HuH-7.5 (cell line): ENCODE measurements around the gene KIAA1217.

Experiments
- DNase-seq: peaks from one replicate; pipeline ENCODE4 v3.0.0; 2011; ENCODE audit warnings: low spot score

KIAA1217 gene

GRCh38 chr10:24208661-24209431 is at the start of gene KIAA1217:
Gene KIAA1217 (plus strand): TSS chr10:24209138. CDS start chr10:24209194, 56 bp downstream.
- peak; percentile 33 for DNase-seq

GRCh38 chr10:24162206-24162985 is 46.5 kb upstream of the KIAA1217 start:
- no peak for DNase-seq

- DNase-seq: no peak
Observed at GRCh38 chr10:24163485-24163884, 45.5 kb upstream of the KIAA1217 start.

GRCh38 chr10:24168258-24169170 is 40.4 kb upstream of the KIAA1217 start:
- no peak for DNase-seq

- DNase-seq: no peak
Observed at GRCh38 chr10:24170199-24170598, 38.7 kb upstream of the KIAA1217 start.

GRCh38 chr10:24172909-24173308 is 36.0 kb upstream of the KIAA1217 start:
- DNase-seq: no peak

GRCh38 chr10:24174014-24174413 is 34.9 kb upstream of the KIAA1217 start:
- no peak for DNase-seq

- DNase-seq: no peak
Observed at GRCh38 chr10:24176658-24177057, 32.3 kb upstream of the KIAA1217 start.

GRCh38 chr10:24177636-24178035 is 31.3 kb upstream of the KIAA1217 start:
- no peak for DNase-seq

GRCh38 chr10:24180891-24181290 is 28.0 kb upstream of the KIAA1217 start:
- DNase-seq: no peak

- no peak for DNase-seq
Observed at GRCh38 chr10:24184455-24184854, 24.5 kb upstream of the KIAA1217 start.

GRCh38 chr10:24193330-24193729 is 15.6 kb upstream of the KIAA1217 start:
- no peak for DNase-seq

GRCh38 chr10:24197263-24197662 is 11.7 kb upstream of the KIAA1217 start:
- DNase-seq: no peak

- no peak for DNase-seq
Observed at GRCh38 chr10:24201503-24202180, 7.3 kb upstream of the KIAA1217 start.

- DNase-seq: no peak
Observed at GRCh38 chr10:24202181-24202570, 6.8 kb upstream of the KIAA1217 start.

GRCh38 chr10:24205821-24206220 is 3.1 kb upstream of the KIAA1217 start:
- DNase-seq: no peak

- no peak for DNase-seq
Observed at GRCh38 chr10:24206334-24206733, 2.6 kb upstream of the KIAA1217 start.

- no peak for DNase-seq
Observed at GRCh38 chr10:24206926-24207325, 2.0 kb upstream of the KIAA1217 start.

- no peak for DNase-seq
Observed at GRCh38 chr10:24207341-24207740, 1.6 kb upstream of the KIAA1217 start.

- DNase-seq: peak; percentile 25
Observed at GRCh38 chr10:24207781-24208611, 942 bp upstream of the KIAA1217 start.

GRCh38 chr10:24209432-24209771 is 464 bp downstream of the KIAA1217 start:
- no peak for DNase-seq
